ENCODE data around the gene COX4I1. TPM values are rescaled to one million over a fixed set of nuclear protein-coding genes. Genes with fewer than 3 reads are reported as not detected.

The COX4I1 gene
- total RNA-seq, 1 experiment from 2014 or later = 618 TPM

DNA sequence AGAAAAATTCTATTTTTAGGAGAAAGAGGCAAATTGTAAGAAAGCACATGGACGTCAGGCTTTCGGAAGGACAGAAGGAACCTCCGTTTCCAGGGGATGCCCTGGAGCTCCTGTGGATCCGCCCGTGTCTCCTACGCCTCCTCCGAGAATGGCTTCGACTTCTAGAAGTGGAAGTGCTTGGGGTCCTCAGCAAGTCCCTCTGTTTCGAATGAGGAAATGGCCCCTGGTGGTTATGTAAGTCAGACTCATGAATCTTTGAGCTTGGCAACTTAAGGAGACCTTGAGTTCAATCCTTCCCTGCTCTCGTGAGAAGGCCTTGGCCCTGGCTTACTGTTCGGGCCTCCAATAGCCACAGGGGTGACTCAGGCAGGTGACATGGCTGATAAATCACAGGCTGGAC is 38.9 kb downstream of the COX4I1 start:
- ChIA-PET POLR2A (no interaction called here), CTCF (interaction anchor here (1.4 kb wide), 1 partner anchor 17 kb away, joined by 9 read pairs; no protein-coding TSS in a partner anchor)
- Mint-ChIP-seq H3K36me3 (ENCODE audit: insufficient read depth, unreplicated experiment) (no peaks in the 10 kb centered on the region), H3K27me3 (ENCODE audit: insufficient read depth, unreplicated experiment) (peaks cover 83% of the 10 kb centered on the region), H3K27ac (ENCODE audit: low read depth, unreplicated experiment) (no peak overlapping the region), H3K4me1 (ENCODE audit: insufficient read depth, unreplicated experiment) (no peaks in the 10 kb centered on the region), H3K4me3 (ENCODE audit: unreplicated experiment) (no peak overlapping the region), H3K9me3 (ENCODE audit: unreplicated experiment) (no peaks in the 10 kb centered on the region)
- BruUV-seq (replicated peaks) = no TSS peak
- intact Hi-C loops (cut with micrococcal nuclease) = no loop called here
- DNase-seq (ENCODE audit: unreplicated experiment) = no peak
- TF ChIP-seq, protein P1, sequence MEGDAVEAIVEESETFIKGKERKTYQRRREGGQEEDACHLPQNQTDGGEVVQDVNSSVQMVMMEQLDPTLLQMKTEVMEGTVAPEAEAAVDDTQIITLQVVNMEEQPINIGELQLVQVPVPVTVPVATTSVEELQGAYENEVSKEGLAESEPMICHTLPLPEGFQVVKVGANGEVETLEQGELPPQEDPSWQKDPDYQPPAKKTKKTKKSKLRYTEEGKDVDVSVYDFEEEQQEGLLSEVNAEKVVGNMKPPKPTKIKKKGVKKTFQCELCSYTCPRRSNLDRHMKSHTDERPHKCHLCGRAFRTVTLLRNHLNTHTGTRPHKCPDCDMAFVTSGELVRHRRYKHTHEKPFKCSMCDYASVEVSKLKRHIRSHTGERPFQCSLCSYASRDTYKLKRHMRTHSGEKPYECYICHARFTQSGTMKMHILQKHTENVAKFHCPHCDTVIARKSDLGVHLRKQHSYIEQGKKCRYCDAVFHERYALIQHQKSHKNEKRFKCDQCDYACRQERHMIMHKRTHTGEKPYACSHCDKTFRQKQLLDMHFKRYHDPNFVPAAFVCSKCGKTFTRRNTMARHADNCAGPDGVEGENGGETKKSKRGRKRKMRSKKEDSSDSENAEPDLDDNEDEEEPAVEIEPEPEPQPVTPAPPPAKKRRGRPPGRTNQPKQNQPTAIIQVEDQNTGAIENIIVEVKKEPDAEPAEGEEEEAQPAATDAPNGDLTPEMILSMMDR (IDR thresholded peaks at IDR 0.05; ENCODE audit: unreplicated experiment) = no peak

DNA sequence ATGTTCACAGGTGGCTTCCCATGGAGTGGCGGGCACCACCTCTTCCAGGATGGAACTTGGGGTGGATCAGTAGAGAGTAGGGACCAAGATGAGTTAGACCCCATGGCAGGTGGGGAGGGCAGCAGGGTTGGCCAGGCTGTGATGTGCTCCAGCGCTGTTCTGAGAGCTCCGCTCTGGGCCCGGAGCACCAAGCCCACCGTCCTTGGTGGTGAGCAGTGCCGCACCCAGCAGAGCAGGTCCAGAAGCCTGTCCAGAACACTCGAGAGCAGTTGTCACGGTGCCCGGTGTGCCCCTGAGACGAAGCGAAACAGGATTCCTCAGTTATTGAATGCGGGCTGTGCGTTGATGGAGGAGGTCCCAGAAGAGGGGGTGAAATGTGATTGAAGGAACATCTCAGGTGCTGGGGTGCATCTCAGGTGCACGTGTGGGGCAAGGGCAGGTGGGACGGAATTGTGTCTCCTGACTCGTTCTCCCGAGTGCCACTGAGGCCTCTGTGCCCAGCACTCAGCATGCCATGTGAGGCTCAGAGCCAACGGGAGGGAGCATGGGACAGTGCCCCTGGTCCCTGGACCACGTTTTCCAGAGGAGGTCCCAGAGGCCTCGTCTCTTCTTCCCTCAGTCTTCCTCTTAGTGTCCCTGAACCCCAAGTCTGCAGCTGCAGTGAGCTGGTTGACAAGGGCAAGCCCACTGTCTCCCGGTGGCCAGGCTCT is 39.5 kb downstream of the COX4I1 start:
- TF ChIP-seq, protein P1 (IDR thresholded peaks at IDR 0.05; ENCODE audit: unreplicated experiment) = no peak
- no peaks in the 10 kb centered on the region for H3K9me3 Mint-ChIP-seq (ENCODE audit: unreplicated experiment)
- no peaks in the 10 kb centered on the region for H3K4me1 Mint-ChIP-seq (ENCODE audit: insufficient read depth, unreplicated experiment)
- H3K27ac Mint-ChIP-seq (ENCODE audit: low read depth, unreplicated experiment) = no peak overlapping the region
- no TSS peak for BruUV-seq (replicated peaks)
- CTCF ChIA-PET = interaction anchor here (0.6 to 1.4 kb wide), 3 partner anchors 18 to 922 kb away, joined by 3 to 9 read pairs (median 3); no protein-coding TSS in a partner anchor
- intact Hi-C loops (cut with micrococcal nuclease) = no loop called here
- no peak for DNase-seq (ENCODE audit: unreplicated experiment)
- H3K4me3 Mint-ChIP-seq (ENCODE audit: unreplicated experiment) = no peak overlapping the region
- H3K36me3 Mint-ChIP-seq (ENCODE audit: insufficient read depth, unreplicated experiment) = no peaks in the 10 kb centered on the region
- POLR2A ChIA-PET = no interaction called here
- H3K27me3 Mint-ChIP-seq (ENCODE audit: insufficient read depth, unreplicated experiment) = peaks cover 85% of the 10 kb centered on the region

- TF ChIP-seq, protein P1 (IDR thresholded peaks at IDR 0.05; ENCODE audit: unreplicated experiment) = no peak
- DNase-seq (ENCODE audit: unreplicated experiment) = no peak
- no peak overlapping the region for H3K4me3 Mint-ChIP-seq (ENCODE audit: unreplicated experiment)
- BruUV-seq (replicated peaks) = no TSS peak
- CTCF ChIA-PET = interaction anchor here (0.6 to 0.7 kb wide), 2 partner anchors 30 to 921 kb away, joined by 3 read pairs; no protein-coding TSS in a partner anchor
- H3K27ac Mint-ChIP-seq (ENCODE audit: low read depth, unreplicated experiment) = no peak overlapping the region
- H3K4me1 Mint-ChIP-seq (ENCODE audit: insufficient read depth, unreplicated experiment) = no peaks in the 10 kb centered on the region
- peaks cover 86% of the 10 kb centered on the region for H3K27me3 Mint-ChIP-seq (ENCODE audit: insufficient read depth, unreplicated experiment)
- POLR2A ChIA-PET = no interaction called here
- H3K9me3 Mint-ChIP-seq (ENCODE audit: unreplicated experiment) = no peaks in the 10 kb centered on the region
- intact Hi-C loops (cut with micrococcal nuclease) = no loop called here
- no peaks in the 10 kb centered on the region for H3K36me3 Mint-ChIP-seq (ENCODE audit: insufficient read depth, unreplicated experiment)
Observed at GRCh38 chr16:85839681-85840240, 40.3 kb downstream of the COX4I1 start.

DNA sequence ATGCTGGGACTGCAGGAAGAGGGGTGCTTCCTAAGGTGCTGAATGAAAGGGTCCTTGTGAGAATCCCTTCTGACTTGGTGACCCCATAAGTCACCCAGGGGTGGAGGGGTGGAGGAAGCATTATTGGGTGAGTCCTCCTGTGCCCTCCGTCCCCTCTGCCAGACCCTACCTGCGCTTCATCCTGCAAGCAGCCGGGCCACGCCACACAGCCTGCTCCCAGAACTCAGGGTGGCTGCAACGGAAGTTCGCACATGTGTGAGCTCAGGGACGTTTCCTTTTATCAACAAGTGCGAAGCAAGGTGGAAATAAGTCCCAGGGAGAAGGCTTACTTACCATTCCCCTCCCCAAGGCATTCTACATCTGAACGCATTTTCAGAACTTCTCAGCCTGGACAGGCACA is 40.9 kb downstream of the COX4I1 start:
- no peaks in the 10 kb centered on the region for H3K4me1 Mint-ChIP-seq (ENCODE audit: insufficient read depth, unreplicated experiment)
- TF ChIP-seq, protein P1 (IDR thresholded peaks at IDR 0.05; ENCODE audit: unreplicated experiment) = no peak
- H3K27me3 Mint-ChIP-seq (ENCODE audit: insufficient read depth, unreplicated experiment) = peaks cover 85% of the 10 kb centered on the region
- no peak overlapping the region for H3K4me3 Mint-ChIP-seq (ENCODE audit: unreplicated experiment)
- CTCF ChIA-PET = no interaction called here
- H3K27ac Mint-ChIP-seq (ENCODE audit: low read depth, unreplicated experiment) = no peak overlapping the region
- BruUV-seq (replicated peaks) = no TSS peak
- no peak for DNase-seq (ENCODE audit: unreplicated experiment)
- intact Hi-C loops (cut with micrococcal nuclease) = no loop called here
- POLR2A ChIA-PET = no interaction called here
- no peaks in the 10 kb centered on the region for H3K36me3 Mint-ChIP-seq (ENCODE audit: insufficient read depth, unreplicated experiment)
- H3K9me3 Mint-ChIP-seq (ENCODE audit: unreplicated experiment) = no peaks in the 10 kb centered on the region

Data from MCF 10A (cell line).